Fibroblast of the aortic adventitia (primary cell): Measurements from ENCODE around the gene IDE. TPM values are rescaled to one million over a fixed set of nuclear protein-coding genes. Genes with fewer than 3 reads are reported as not detected.
"Not testable (repeated sequence)": the region's sequence is repeated elsewhere in the genome, so short reads cannot be mapped to it uniquely, and the experiment has no call there.

Experiments used
- DNase-seq: peaks from one replicate; pipeline ENCODE4 v3.0.0-alpha.2; 2010; ENCODE audit warnings: low read depth
- H3K4me3 ChIP-seq: 2 replicates; pipeline ENCODE4 v1.5.1; 2011; ENCODE audit warnings: low read depth, mild to moderate bottlenecking, control low read depth, low read length, moderate library complexity
- total RNA-seq: library from RNA; depleted of rRNA; stranded (reverse); fragments of >200 nt; gene quantifications from 2 replicates; pipeline ENCODE4 v1.2.3, GENCODE V29; 2012; ENCODE audit warnings: low replicate concordance
- TF ChIP-seq, protein P1 (sequence below): IDR thresholded peaks from 2 replicates; pipeline ENCODE4 v1.5.1; 2011; ENCODE audit warnings: mild to moderate bottlenecking, low read length, control low read depth, inconsistent platforms; ENCODE audit not compliant: insufficient read depth

Gene IDE
- total RNA-seq, 1 donor = 44.7 TPM

DNA sequence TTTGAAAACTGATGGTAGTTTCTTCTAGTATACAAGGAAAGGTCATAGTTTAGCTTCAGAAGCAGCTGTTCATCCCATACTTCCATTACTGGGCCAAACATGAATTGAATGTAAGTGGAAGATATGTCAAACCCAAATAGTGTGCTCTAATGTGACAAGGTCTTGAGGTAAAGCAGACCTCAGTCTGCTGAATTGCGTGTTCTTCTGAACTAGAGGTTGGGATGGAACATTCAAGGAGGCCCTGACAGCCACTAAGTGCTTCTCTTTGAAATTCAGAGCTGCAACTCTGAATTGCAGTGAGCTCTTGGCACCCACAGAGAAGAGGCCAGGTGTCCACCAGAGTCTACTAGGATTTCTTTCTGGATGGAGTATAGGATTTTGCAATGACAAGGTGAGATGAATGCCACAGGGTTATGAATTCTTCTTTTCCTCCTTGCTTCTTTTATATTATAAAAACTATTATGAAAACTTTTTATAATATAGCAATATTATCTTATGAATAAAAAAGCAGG, 98.5 kb downstream of the IDE start:
- TF ChIP-seq, protein P1, sequence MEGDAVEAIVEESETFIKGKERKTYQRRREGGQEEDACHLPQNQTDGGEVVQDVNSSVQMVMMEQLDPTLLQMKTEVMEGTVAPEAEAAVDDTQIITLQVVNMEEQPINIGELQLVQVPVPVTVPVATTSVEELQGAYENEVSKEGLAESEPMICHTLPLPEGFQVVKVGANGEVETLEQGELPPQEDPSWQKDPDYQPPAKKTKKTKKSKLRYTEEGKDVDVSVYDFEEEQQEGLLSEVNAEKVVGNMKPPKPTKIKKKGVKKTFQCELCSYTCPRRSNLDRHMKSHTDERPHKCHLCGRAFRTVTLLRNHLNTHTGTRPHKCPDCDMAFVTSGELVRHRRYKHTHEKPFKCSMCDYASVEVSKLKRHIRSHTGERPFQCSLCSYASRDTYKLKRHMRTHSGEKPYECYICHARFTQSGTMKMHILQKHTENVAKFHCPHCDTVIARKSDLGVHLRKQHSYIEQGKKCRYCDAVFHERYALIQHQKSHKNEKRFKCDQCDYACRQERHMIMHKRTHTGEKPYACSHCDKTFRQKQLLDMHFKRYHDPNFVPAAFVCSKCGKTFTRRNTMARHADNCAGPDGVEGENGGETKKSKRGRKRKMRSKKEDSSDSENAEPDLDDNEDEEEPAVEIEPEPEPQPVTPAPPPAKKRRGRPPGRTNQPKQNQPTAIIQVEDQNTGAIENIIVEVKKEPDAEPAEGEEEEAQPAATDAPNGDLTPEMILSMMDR = no peak
- DNase-seq = no peak
- no peak overlapping the region for H3K4me3 ChIP-seq

DNA sequence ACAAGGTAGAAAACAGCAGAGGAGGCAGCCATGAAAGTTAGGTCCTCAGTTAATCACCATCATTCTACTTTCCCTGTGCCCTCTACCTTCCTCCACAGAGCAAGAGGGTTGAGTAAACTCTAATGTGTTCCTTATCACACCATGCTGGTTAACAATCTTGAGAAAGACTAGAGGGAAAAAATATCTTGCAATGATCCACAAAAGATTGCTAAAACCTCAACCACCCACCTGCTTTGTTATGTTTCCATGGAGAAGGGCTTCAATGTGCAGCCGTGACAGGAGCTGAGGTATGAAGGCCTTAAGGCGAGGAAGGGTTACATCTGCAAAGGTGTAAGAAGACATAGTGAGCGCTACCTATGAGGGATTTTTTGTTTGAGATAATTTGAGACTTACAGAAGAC, 103.9 kb downstream of the IDE start:
- TF ChIP-seq, protein P1 = no peak
- H3K4me3 ChIP-seq = no peak overlapping the region
- no peak for DNase-seq

DNA sequence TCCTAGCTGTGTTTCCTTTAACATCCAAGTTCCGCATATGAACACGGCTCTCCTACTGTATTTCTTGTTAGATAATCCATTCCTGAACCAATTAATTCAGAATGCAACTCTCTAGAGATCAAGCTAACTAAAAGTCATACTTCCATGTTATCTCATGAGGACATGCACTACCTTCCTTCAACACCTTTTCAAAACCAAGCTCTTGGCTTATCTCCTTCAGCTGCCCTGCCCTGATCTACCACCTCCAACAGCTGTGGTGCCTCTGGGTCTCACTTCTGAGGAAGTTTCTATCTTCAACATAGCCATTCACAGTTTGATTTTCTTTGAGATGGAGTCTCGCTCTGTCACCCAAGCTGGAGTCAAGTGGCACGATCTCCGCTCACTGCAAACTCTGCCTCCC, 109.5 kb downstream of the IDE start:
- TF ChIP-seq, protein P1 = no peak
- H3K4me3 ChIP-seq = no peak overlapping the region
- DNase-seq = no peak

DNA sequence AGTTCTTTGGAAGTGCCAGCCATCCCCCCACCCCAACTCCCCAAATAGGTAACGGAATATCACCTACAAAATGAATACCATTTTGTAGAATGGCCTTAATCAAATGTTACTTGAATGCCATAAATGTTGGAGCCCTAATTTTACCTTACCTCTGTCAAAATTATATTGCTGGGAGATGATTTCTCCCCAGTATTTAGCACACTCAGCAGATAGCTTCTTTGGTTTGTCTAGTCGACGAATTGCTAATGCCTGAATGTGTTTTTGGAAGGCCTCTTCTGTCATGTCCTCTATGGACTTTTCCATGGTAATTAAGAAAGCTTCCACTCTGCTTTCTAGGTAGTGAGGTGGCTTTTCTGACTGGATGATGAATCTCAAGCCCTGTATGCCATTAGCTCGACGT, 110.3 kb downstream of the IDE start:
- TF ChIP-seq, protein P1 = no peak
- no peak for DNase-seq
- no peak overlapping the region for H3K4me3 ChIP-seq

DNA sequence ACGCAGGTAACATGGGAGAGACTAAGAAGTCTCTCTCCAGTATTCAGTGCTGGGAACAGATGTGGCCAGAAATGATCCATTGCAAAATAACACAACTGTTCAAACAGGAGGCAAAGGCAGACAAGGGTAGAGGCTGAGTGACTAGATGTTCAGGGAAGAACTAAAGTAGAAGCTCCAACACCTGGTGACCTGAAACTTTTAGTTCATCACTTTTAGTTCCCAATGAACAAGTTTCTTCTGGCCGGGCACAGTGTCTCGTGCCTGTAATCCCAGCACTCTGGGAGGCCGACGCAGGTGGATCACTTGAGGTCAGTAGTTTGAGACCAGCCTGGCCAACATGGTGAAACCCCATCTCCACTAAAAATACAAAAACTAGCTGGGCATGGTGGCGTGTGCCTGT, 118.9 kb downstream of the IDE start:
- not testable (repeated sequence) for H3K4me3 ChIP-seq, DNase-seq

DNA sequence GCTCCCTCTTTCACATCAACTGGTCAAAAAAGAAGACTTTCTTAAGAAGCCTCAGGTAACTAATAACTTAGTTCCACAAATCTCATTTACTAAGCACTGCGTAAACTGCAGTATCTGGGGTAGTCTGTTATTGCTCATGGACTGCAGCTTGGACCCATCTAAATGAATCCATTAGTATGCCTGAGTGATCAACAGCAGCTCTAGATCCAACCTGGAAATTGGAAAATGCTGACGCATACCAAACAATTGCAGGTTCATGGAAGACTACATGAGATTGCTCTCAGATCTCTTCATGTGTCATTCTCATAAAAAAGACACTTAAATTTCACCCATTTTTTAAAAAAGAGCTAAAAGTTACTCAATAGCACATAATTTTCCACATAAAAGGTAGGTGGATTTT, 121.6 kb downstream of the IDE start:
- DNase-seq = no peak
- TF ChIP-seq, protein P1 = no peak
- no peak overlapping the region for H3K4me3 ChIP-seq

DNA sequence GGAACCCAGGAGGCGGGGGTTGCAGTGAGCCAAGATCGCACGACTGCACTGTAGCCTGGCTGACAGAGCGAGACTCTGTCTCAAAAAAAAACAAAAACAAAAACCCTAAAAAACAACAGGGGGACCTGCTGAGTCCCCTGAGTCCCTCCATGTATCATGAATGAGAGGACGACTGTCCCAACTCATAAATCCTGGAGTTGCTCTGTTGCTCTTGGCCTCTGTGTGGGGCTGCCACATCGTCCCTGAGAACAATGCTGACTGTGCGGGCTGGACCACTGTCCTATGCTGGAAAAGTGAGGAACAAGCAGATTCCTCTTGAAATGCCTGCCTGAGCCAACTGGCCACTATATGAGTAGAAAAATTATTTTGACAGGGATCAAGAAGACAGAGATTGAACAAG, 122.5 kb downstream of the IDE start:
- TF ChIP-seq, protein P1 = no peak
- no peak for DNase-seq
- H3K4me3 ChIP-seq = no peak overlapping the region
